Mononuclear cell (primary cell): Measurements from ENCODE around the gene SEMA5B. TPM values are rescaled to one million over a fixed set of nuclear protein-coding genes. Genes with fewer than 3 reads are reported as not detected.

Experiments used
- H3K27me3 ChIP-seq: 2 replicates; pipeline ENCODE4 v1.6.0; 2011; ENCODE audit warnings: low read length, control low read depth; ENCODE audit not compliant: insufficient read depth
- H3K4me1 ChIP-seq: 2 replicates; pipeline ENCODE4 v1.5.1; 2011; ENCODE audit warnings: mild to moderate bottlenecking, low read length, control low read depth; ENCODE audit not compliant: insufficient read depth
- H3K4me3 ChIP-seq: 2 replicates; pipeline ENCODE4 v1.5.1; 2011; ENCODE audit warnings: mild to moderate bottlenecking, low read length, moderate library complexity
- H3K9me3 ChIP-seq: 2 replicates; pipeline ENCODE4 v1.5.1; 2011; ENCODE audit warnings: low read depth, mild to moderate bottlenecking, control low read depth, low read length
- total RNA-seq: library from RNA; depleted of rRNA; stranded (reverse); fragments of >200 nt; gene quantifications from one replicate; pipeline ENCODE4 v1.2.3, GENCODE V29; 2012

Gene SEMA5B
- total RNA-seq, 1 donor = not detected

GRCh38 chr3:123066896-123067688 lies 39.5 kb upstream of the SEMA5B start, which contains the start of gene PDIA5:
Gene PDIA5, plus strand, starts transcription at chr3:123067025. Its CDS starts 140 bp downstream, at chr3:123067165.
- Histone ChIP-seq H3K9me3 (no peaks in the 10 kb centered on the region), H3K4me3 (peak within 1 kb of the TSS; percentile 53), H3K27me3 (no peaks in the 10 kb centered on the region), H3K4me1 (peaks cover 16% of the 10 kb centered on the region)

GRCh38 chr3:123066599-123066895 lies 39.0 kb upstream of the SEMA5B start:
- H3K27me3 ChIP-seq = no peaks in the 10 kb centered on the region
- peak overlapping the region; percentile 53 for H3K4me3 ChIP-seq
- peaks cover 11% of the 10 kb centered on the region for H3K4me1 ChIP-seq
- H3K9me3 ChIP-seq = no peaks in the 10 kb centered on the region

GRCh38 chr3:123064914-123065313 lies 37.4 kb upstream of the SEMA5B start:
- H3K4me1 ChIP-seq = peaks cover 11% of the 10 kb centered on the region
- no peak overlapping the region for H3K4me3 ChIP-seq
- no peaks in the 10 kb centered on the region for H3K27me3 ChIP-seq
- H3K9me3 ChIP-seq = no peaks in the 10 kb centered on the region

GRCh38 chr3:123064506-123064905 lies 36.9 kb upstream of the SEMA5B start:
- H3K27me3 ChIP-seq = no peaks in the 10 kb centered on the region
- no peak overlapping the region for H3K4me3 ChIP-seq
- peaks cover 11% of the 10 kb centered on the region for H3K4me1 ChIP-seq
- no peaks in the 10 kb centered on the region for H3K9me3 ChIP-seq

- no peak overlapping the region for H3K4me3 ChIP-seq
- no peaks in the 10 kb centered on the region for H3K9me3 ChIP-seq
- H3K27me3 ChIP-seq = no peaks in the 10 kb centered on the region
- peaks cover 8% of the 10 kb centered on the region for H3K4me1 ChIP-seq
Measured at GRCh38 chr3:123063034-123063433, 35.5 kb upstream of the SEMA5B start.

GRCh38 chr3:123061856-123062255 lies 34.3 kb upstream of the SEMA5B start:
- no peak overlapping the region for H3K4me3 ChIP-seq
- no peaks in the 10 kb centered on the region for H3K9me3 ChIP-seq
- no peaks in the 10 kb centered on the region for H3K27me3 ChIP-seq
- H3K4me1 ChIP-seq = no peaks in the 10 kb centered on the region

- H3K4me1 ChIP-seq = no peaks in the 10 kb centered on the region
- no peaks in the 10 kb centered on the region for H3K27me3 ChIP-seq
- no peaks in the 10 kb centered on the region for H3K9me3 ChIP-seq
- H3K4me3 ChIP-seq = no peak overlapping the region
Measured at GRCh38 chr3:123060054-123060453, 32.5 kb upstream of the SEMA5B start.

GRCh38 chr3:123058505-123058904 lies 30.9 kb upstream of the SEMA5B start:
- no peak overlapping the region for H3K4me3 ChIP-seq
- no peaks in the 10 kb centered on the region for H3K9me3 ChIP-seq
- H3K4me1 ChIP-seq = no peaks in the 10 kb centered on the region

GRCh38 chr3:123055352-123055751 lies 27.8 kb upstream of the SEMA5B start:
- no peaks in the 10 kb centered on the region for H3K9me3 ChIP-seq
- no peaks in the 10 kb centered on the region for H3K27me3 ChIP-seq
- H3K4me3 ChIP-seq = no peak overlapping the region
- no peaks in the 10 kb centered on the region for H3K4me1 ChIP-seq

More at GRCh38 chr3:123058505-123058904, 30.9 kb upstream of the SEMA5B start:
- no peaks in the 10 kb centered on the region for H3K27me3 ChIP-seq

- Histone ChIP-seq H3K9me3 (no peaks in the 10 kb centered on the region), H3K27me3 (no peaks in the 10 kb centered on the region), H3K4me3 (no peak overlapping the region), H3K4me1 (no peaks in the 10 kb centered on the region)
Measured at GRCh38 chr3:123054931-123055330, 27.4 kb upstream of the SEMA5B start.

- H3K27me3 ChIP-seq = no peaks in the 10 kb centered on the region
- no peak overlapping the region for H3K4me3 ChIP-seq
- no peaks in the 10 kb centered on the region for H3K4me1 ChIP-seq
- H3K9me3 ChIP-seq = no peaks in the 10 kb centered on the region
Measured at GRCh38 chr3:123054109-123054778, 26.7 kb upstream of the SEMA5B start.

GRCh38 chr3:123053107-123053506 lies 25.5 kb upstream of the SEMA5B start:
- no peak overlapping the region for H3K4me3 ChIP-seq
- H3K4me1 ChIP-seq = no peaks in the 10 kb centered on the region
- no peaks in the 10 kb centered on the region for H3K9me3 ChIP-seq
- H3K27me3 ChIP-seq = no peaks in the 10 kb centered on the region

GRCh38 chr3:123050666-123051065 lies 23.1 kb upstream of the SEMA5B start:
- Histone ChIP-seq H3K27me3 (no peaks in the 10 kb centered on the region), H3K4me1 (no peaks in the 10 kb centered on the region), H3K4me3 (no peak overlapping the region)

GRCh38 chr3:123048480-123049237 lies 21.1 kb upstream of the SEMA5B start:
- no peaks in the 10 kb centered on the region for H3K9me3 ChIP-seq
- H3K27me3 ChIP-seq = no peaks in the 10 kb centered on the region
- no peaks in the 10 kb centered on the region for H3K4me1 ChIP-seq
- H3K4me3 ChIP-seq = no peak overlapping the region

More at GRCh38 chr3:123050666-123051065, 23.1 kb upstream of the SEMA5B start:
- no peaks in the 10 kb centered on the region for H3K9me3 ChIP-seq

GRCh38 chr3:123047062-123047319 lies 19.4 kb upstream of the SEMA5B start:
- Histone ChIP-seq H3K9me3 (no peaks in the 10 kb centered on the region), H3K4me3 (no peak overlapping the region), H3K27me3 (no peaks in the 10 kb centered on the region), H3K4me1 (no peaks in the 10 kb centered on the region)
